Skeletal muscle tissue (tissue), 4 donors: ENCODE measurements around the gene CALHM6. TPM values are rescaled to one million over a fixed set of nuclear protein-coding genes. Genes with fewer than 3 reads are reported as not detected.

ENCODE experiments used
- H3K27ac ChIP-seq: one replicate; pipeline ENCODE4 v1.7.0; 2013; ENCODE audit warnings: mild to moderate bottlenecking, low read depth, low read length, inconsistent platforms
- H3K27me3 ChIP-seq, 3 donors: one replicate each; pipeline ENCODE4 v1.7.0; 2013; ENCODE audit warnings: low read length in 3 of 3; ENCODE audit not compliant: control insufficient read depth in 3 of 3, insufficient read depth in 3 of 3
- H3K36me3 ChIP-seq, 3 donors: one replicate each; pipeline ENCODE4 v1.7.0; 2013; ENCODE audit warnings: low read length in 3 of 3; ENCODE audit not compliant: control insufficient read depth in 3 of 3, insufficient read depth in 3 of 3
- H3K4me1 ChIP-seq, 3 donors: one replicate each; pipeline ENCODE4 v1.7.0; 2013; ENCODE audit warnings: low read length in 3 of 3, mild to moderate bottlenecking in 3 of 3; ENCODE audit not compliant: control insufficient read depth in 3 of 3, insufficient read depth in 3 of 3
- H3K4me3 ChIP-seq, 3 donors: one replicate each; pipeline ENCODE4 v1.7.0; 2013; ENCODE audit warnings: low read length in 3 of 3
- H3K9ac ChIP-seq, 3 donors: one replicate each; pipeline ENCODE4 v1.7.0; 2013; ENCODE audit warnings: low read length in 3 of 3, mild to moderate bottlenecking in 3 of 3, moderate library complexity in 2 of 3, low read depth in 1 of 3
- H3K9me3 ChIP-seq, 3 donors: one replicate each; pipeline ENCODE4 v1.7.0; 2013; ENCODE audit warnings: low read length in 3 of 3; ENCODE audit not compliant: control insufficient read depth in 3 of 3
- total RNA-seq: library from RNA; depleted of rRNA; stranded (reverse); fragments of >200 nt; gene quantifications from one replicate; pipeline ENCODE4 v1.2.3, GENCODE V29; 2014
- donor health status: Osteomylitis.

The CALHM6 gene
- total RNA-seq, 1 donor from 2014 or later = 8.9 TPM

DNA sequence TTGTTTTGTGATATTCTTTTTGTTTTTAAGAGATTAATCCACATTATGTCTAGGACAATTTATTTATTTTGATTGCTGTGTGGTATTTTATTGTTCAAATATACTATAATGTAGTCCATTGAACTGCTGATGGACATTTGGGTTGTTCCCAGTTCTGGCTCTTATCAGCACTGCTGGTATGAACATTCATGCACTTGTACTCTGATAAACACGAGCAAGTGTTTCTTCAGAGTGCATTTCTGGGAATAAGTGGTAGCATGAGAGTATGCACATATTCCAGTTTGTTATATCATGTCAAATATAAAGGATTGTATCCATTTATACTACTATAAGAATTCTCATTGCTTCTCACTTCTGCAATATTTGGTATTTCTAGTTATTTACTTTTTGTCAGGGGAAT is 7.1 kb downstream of the CALHM6 start:
- H3K9ac ChIP-seq = no peak overlapping the region
- no peaks in the 10 kb centered on the region for H3K27me3 ChIP-seq
- no peaks in the 10 kb centered on the region for H3K4me1 ChIP-seq
- H3K27ac ChIP-seq = no peak overlapping the region
- no peaks in the 10 kb centered on the region for H3K9me3 ChIP-seq
- no peak overlapping the region for H3K4me3 ChIP-seq
- no peaks in the 10 kb centered on the region for H3K36me3 ChIP-seq

DNA sequence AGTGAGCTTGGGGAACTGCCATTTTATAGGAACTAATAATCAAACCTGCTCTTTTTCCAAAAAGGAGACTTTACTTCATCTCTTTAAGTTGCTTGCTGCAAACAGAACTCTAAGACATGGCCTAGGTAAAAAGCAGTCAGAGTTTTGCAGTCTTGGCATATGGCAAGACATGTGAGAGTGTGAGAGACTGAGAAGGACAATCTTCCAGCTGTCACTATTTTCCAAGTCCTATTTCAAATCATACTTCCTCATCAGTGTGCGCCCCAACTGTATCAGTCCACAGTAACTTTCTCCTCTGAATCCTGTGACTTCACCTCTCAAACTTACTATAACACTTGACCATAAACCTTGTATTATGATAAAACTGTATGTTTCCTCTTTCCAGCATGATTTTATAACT is 10.4 kb downstream of the CALHM6 start:
- Histone ChIP-seq H3K36me3 (no peaks in the 10 kb centered on the region), H3K27ac (no peak overlapping the region), H3K4me3 (no peak overlapping the region), H3K9me3 (no peaks in the 10 kb centered on the region), H3K27me3 (no peaks in the 10 kb centered on the region), H3K4me1 (no peaks in the 10 kb centered on the region), H3K9ac (no peak overlapping the region)

DNA sequence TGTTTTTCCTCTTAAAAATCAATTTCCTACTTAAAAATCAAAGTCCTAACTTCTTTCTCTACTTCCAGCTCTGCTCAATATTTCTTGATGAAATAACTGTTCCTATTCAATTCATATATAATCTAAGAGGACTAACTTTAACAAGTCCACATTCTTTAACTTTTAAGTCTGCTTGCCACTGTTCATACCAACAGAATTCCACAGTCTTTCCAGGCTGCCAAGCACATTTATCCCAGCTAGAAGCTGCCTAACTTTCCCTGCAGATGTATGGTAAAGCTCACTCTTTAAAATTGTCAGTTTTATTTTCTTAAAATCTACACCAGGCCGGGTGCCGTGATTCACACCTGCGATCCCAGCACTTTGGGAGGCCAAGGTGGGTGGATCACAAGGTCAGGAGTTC is 11.5 kb downstream of the CALHM6 start:
- Histone ChIP-seq H3K27me3 (no peaks in the 10 kb centered on the region), H3K9me3 (no peaks in the 10 kb centered on the region), H3K4me3 (no peak overlapping the region), H3K9ac (no peak overlapping the region), H3K4me1 (no peaks in the 10 kb centered on the region), H3K36me3 (no peaks in the 10 kb centered on the region), H3K27ac (no peak overlapping the region)

DNA sequence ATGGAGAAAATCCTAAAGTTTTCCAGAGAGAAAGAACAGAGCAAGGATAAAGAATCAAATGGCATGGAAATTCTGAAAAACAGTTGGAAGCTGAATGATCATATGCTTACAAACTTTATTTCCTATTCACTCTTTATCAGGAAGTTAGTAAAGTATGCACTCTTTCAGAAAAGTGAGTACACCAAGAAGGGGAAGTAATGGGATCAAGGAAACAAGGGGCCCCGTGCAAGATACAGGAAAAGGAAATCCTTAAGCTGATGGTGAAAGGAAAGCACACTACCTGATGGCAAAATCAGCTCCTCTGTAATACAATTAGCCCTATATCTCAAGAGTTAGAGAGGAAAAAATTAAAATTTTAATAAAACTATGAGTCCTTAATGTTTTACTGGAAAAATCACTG is 14.0 kb downstream of the CALHM6 start:
- H3K4me3 ChIP-seq = no peak overlapping the region
- no peak overlapping the region for H3K27ac ChIP-seq
- H3K9ac ChIP-seq = no peak overlapping the region
- H3K27me3 ChIP-seq = no peaks in the 10 kb centered on the region
- H3K9me3 ChIP-seq = no peaks in the 10 kb centered on the region
- H3K36me3 ChIP-seq = no peaks in the 10 kb centered on the region
- H3K4me1 ChIP-seq = no peaks in the 10 kb centered on the region

DNA sequence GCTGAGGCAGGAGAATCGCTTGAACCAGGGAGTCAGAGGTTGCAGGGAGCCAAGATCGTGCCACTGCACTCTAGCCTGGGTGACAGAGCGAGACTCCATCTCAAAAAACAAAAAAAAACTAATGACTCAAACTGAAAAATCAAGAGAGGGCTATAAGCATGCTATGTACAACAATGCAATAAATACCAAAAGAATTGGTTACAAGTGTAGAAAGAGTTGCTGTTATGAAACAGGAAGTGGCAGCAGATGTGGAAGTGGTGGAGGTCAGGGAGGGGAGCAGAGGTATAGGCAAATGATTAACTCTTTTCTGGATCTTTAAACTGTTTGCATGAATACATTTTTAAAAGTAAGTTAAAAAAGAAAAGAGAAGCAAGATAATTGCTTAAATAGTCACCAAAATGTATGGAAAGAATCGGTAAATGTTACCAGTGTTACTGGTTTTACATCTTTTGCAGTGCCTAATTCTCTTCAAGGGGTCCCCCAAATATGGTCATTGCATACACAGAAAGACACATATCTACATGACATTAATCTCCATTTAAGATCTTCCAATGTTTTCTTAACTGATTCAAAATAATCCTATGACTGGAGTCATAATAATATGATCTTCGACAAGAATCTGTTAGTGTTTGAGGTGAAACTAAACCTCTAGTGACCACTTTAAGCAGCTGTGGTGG is 15.0 kb downstream of the CALHM6 start:
- H3K27ac ChIP-seq = no peak overlapping the region
- no peaks in the 10 kb centered on the region for H3K36me3 ChIP-seq
- no peak overlapping the region for H3K4me3 ChIP-seq
- no peaks in the 10 kb centered on the region for H3K27me3 ChIP-seq
- no peaks in the 10 kb centered on the region for H3K9me3 ChIP-seq
- H3K4me1 ChIP-seq = no peaks in the 10 kb centered on the region
- no peak overlapping the region for H3K9ac ChIP-seq

DNA sequence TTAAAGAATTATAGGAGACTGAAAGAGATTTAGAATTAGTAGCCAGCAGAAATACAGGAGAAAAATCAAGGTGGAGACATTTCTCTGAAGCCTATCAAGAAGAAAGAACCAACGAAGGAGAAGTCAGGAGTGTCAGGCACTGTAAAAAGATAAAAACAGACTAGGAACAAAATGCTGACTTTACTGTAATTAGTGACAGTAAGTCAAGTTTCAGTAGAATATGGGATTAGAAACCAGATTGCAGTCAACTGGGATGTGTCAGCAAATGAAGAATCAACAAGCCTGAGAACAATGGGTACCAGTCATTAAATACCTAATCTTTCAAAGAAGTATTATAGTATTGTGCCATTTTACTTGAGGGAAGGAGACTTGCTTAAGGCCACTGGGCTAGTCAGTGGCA is 21.6 kb downstream of the CALHM6 start:
- Histone ChIP-seq H3K27me3 (no peaks in the 10 kb centered on the region), H3K9ac (no peak overlapping the region), H3K4me3 (no peak overlapping the region), H3K36me3 (no peaks in the 10 kb centered on the region), H3K9me3 (no peaks in the 10 kb centered on the region), H3K4me1 (no peaks in the 10 kb centered on the region), H3K27ac (no peak overlapping the region)

DNA sequence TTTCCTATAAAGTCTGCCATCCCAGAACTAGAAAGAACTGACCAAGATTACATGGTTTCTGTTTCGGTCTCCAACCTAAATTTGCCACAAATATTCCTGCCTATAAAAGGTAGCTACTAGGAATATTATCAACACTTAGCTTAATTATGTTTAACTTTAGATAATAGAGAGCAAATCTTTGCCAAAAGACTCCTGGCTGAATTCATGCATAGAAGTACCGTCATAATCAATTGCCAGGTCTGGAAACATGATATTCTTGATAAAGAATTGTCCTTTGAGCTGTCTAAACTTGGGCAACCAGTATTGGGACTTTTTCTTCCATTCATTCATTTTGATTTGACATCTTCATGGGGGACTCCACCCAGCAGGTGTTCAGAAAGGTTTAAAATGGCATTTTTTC is 22.4 kb downstream of the CALHM6 start:
- Histone ChIP-seq H3K27me3 (no peaks in the 10 kb centered on the region), H3K4me1 (no peaks in the 10 kb centered on the region), H3K27ac (no peak overlapping the region), H3K9me3 (no peaks in the 10 kb centered on the region), H3K4me3 (no peak overlapping the region), H3K36me3 (no peaks in the 10 kb centered on the region), H3K9ac (no peak overlapping the region)

DNA sequence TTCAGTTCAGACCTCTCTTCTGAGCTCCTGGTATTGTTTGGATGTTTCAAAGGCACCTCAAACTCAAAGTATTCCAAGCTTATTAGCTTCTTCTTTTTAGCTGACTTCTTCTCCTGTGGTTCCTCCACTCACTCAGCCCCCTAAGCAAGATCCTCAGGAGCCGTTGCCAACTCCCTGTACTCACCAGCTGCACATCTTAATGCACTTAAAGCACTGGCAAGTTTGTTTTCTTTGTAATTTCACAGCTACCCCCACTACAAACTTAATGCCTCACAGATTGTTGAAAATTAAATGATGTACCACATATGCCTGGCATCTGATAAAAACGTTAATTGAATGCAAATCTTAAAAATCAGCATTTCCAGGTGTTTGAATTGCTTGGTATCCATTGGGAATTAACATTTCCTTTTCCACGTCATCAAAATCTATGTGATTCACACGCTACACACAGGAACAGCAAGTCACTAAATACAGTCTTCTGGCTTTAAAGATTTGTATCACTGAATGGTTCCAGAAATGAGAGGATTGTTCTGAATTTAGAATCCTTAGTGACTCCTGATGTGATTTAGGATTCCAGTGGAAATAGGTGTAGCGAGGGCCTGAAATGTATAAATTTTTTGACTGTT is 24.5 kb downstream of the CALHM6 start:
- no peak overlapping the region for H3K9ac ChIP-seq
- no peaks in the 10 kb centered on the region for H3K9me3 ChIP-seq
- H3K36me3 ChIP-seq = no peaks in the 10 kb centered on the region
- H3K4me1 ChIP-seq = no peaks in the 10 kb centered on the region
- no peaks in the 10 kb centered on the region for H3K27me3 ChIP-seq
- no peak overlapping the region for H3K27ac ChIP-seq
- no peak overlapping the region for H3K4me3 ChIP-seq

DNA sequence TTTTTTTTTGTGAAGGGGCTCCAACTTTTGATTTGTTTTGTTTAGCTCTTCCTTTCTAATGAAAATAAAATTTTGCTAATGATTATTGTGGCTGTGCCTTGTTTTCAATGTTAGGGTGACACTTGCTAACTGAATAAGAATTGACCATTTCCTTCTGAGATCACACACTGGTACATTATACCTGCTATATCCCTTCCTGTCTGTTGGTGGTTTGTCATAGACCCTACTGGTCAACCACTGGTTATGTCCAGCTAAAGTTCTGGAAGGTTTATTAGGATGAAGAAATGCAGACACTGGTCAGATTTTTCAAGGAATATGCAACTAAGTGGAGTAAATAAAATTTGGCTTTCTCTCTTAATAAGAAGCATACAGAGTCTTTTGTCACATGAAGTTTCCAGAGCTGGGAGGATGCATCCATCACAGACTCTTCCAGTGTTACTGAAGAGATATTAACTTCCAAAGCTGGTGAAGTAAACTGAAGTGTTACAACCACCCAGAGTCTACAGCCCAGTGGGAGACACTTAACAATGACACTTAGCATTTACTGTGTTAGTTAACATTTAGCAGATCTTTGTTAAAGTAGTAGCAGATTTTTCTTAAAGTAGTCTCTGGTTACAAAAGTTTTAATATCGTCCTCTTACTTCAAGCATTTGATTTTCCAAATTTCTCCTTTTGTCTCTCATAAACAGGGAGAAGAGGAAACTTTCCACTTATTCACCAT is 30.6 kb downstream of the CALHM6 start:
- Histone ChIP-seq H3K27ac (no peak overlapping the region), H3K27me3 (no peaks in the 10 kb centered on the region), H3K4me1 (no peaks in the 10 kb centered on the region), H3K36me3 (no peaks in the 10 kb centered on the region), H3K9ac (no peak overlapping the region), H3K9me3 (no peaks in the 10 kb centered on the region), H3K4me3 (no peak overlapping the region)

DNA sequence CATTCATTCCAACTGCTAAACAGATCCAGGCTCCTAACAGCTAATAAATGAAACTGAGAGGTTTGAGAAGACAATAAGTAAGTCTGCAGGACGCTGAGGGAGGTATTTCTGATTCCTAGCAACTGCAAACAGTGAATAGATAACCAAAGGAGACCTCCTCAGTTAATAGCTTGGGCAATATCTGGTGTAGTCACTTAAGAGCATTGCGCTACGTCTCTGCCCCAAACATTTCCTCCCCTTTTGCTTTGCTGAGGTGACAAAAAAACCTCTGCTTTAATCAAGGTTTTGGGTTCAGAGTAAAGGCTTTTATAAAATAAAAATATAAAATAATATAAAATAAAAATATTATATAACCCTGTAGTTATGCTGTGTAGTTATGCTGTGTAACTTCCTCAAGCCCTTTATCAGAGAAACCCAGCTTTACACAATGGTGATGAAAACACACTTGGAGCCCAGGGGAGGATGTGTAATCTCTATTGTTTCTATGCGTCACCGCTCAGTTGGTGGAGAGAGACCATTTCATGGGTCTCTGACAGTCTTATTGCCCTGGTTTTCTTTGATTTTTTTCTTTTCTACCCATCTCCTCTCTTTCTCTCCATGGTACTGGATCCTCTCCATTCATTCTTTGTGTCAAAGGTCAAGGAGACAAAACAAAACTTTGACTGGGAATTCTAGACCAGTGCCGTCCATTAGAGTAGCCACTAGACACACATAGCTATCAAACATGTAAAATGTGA is 31.3 kb downstream of the CALHM6 start:
- Histone ChIP-seq H3K9ac (no peak overlapping the region), H3K36me3 (no peaks in the 10 kb centered on the region), H3K4me3 (no peak overlapping the region), H3K9me3 (no peaks in the 10 kb centered on the region), H3K27me3 (no peaks in the 10 kb centered on the region), H3K4me1 (no peaks in the 10 kb centered on the region), H3K27ac (no peak overlapping the region)
